Muscle layer of duodenum (tissue), 2 donors: ENCODE results near the gene LSAMP.
"Not testable (repeated sequence)": the region's sequence is repeated elsewhere in the genome, so short reads cannot be mapped to it uniquely, and the experiment has no call there.

Experiments used
- H3K27ac ChIP-seq: one replicate; pipeline ENCODE4 v1.7.0; 2013; ENCODE audit warnings: mild to moderate bottlenecking, low read length
- H3K27me3 ChIP-seq: one replicate; pipeline ENCODE4 v1.7.0; 2013; ENCODE audit warnings: low read depth, mild to moderate bottlenecking, control low read depth, low read length
- H3K36me3 ChIP-seq, 2 donors: one replicate each; pipeline ENCODE4 v1.7.0; 2013; ENCODE audit warnings: low read length in 2 of 2, control low read depth in 1 of 2, mild to moderate bottlenecking in 1 of 2; ENCODE audit not compliant: insufficient read depth in 2 of 2, control insufficient read depth in 1 of 2
- H3K4me1 ChIP-seq, 2 donors: one replicate each; pipeline ENCODE4 v1.7.0; 2013; ENCODE audit warnings: low read length in 2 of 2, mild to moderate bottlenecking in 2 of 2, control low read depth in 1 of 2, moderate library complexity in 1 of 2; ENCODE audit not compliant: insufficient read depth in 2 of 2, control insufficient read depth in 1 of 2
- H3K4me3 ChIP-seq, 2 donors: one replicate each; pipeline ENCODE4 v1.7.0; 2013; ENCODE audit warnings: low read length in 2 of 2, low read depth in 1 of 2, mild to moderate bottlenecking in 1 of 2
- H3K9me3 ChIP-seq, 2 donors: one replicate each; pipeline ENCODE4 v1.7.0; 2013; ENCODE audit warnings: low read length in 2 of 2, control low read depth in 1 of 2, mild to moderate bottlenecking in 1 of 2; ENCODE audit not compliant: control insufficient read depth in 1 of 2
- donor health status: healthy.

LSAMP gene

DNA sequence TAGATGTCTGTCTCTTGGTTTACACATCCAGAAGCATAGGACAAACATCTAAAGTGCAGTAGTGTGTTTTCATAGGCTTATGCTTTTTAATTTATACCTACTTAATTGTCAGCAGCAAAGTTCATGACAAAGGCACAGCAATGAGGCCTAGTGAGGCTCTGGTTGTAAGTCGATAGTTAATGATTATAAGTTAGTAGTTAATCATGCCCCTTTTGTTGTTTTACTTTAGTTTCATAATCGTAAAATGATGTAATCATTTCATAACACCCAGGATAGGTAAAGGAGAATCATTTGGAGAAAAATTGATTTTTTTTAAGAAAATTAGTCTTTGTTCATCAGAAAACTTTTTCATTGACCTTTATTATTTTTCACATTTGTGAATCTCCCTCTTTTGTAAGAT is 351.9 kb downstream of the LSAMP start:
- no peaks in the 10 kb centered on the region for H3K4me1 ChIP-seq
- no peaks in the 10 kb centered on the region for H3K9me3 ChIP-seq
- no peaks in the 10 kb centered on the region for H3K27me3 ChIP-seq
- H3K27ac ChIP-seq = no peak overlapping the region
- H3K4me3 ChIP-seq = no peak overlapping the region
- no peaks in the 10 kb centered on the region for H3K36me3 ChIP-seq

DNA sequence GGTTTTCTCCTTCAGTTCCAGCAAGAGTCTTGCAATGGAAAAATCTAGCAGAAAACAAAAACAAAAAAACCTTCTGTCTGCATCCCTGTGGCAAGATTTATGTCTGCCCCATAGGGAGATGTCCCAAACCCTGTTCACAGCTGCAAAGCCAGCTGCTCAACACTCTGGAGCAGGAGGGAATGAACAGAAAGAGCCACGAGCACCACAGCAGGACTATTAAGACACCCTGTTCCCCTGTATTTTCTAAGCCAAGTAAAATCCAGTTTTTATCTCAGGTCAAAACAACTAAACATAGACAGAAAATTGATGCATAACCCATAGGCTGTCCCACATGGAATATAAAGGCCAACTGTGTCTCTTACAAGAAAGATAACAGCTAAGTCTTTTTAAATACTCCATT is 357.9 kb downstream of the LSAMP start:
- Histone ChIP-seq H3K27ac (no peak overlapping the region), H3K9me3 (no peaks in the 10 kb centered on the region), H3K27me3 (no peaks in the 10 kb centered on the region), H3K4me1 (no peaks in the 10 kb centered on the region), H3K36me3 (no peaks in the 10 kb centered on the region), H3K4me3 (no peak overlapping the region)

DNA sequence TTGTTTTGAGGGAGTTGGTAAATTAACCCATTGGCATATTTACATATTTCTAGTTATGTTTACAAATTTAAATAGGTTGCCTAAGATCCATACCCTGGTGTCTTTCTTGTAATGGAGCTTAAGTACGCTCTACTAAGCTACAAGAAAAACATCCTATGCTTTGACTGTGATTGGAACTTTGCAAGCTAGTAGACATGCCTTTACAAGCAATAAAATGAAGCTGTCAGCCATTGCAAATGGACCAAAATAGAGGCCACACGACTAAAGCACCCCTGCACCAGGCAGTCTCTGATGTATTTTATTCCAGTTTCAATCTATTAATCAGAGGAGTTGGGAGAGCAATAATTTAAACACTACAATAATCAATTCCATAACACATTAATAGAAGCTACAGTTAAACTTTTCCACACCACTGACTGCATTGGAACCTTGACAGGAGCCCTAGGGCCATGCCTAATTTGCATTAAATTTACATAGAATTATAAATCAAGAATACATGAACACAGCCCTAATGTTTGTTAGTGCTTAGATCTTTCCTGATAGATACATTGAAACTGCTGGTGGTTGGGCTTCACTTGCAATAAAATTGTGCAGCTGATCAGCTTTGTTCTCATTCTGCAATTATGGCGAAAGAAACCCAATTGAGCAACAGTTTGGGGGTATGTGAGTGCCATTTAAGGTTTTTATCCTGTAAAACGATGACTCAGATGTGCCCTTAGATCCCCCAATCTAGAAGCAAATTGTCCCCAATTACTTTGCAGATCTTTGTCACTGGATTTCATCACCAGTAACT is 360.1 kb downstream of the LSAMP start:
- Histone ChIP-seq H3K27ac (no peak overlapping the region), H3K27me3 (no peaks in the 10 kb centered on the region), H3K9me3 (no peaks in the 10 kb centered on the region), H3K4me3 (no peak overlapping the region), H3K36me3 (no peaks in the 10 kb centered on the region), H3K4me1 (no peaks in the 10 kb centered on the region)

DNA sequence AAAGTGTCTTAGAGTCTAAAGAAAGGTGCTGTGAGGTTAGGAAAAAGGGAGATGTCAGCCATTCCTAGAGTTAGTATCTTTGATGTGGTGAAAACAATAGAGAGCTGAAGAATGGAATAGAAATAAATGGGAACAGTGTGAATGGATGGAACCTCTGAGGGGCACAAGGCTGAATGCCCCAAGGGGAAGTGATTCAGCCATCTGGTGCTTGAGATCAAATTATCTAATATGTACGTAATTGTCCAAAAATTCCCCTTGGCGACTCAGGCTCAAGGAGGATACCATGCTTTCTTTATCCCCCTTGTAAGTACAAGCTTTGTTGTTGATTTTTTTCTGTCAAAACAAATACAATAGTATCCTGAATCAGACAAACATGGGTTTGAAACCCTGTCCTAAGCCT is 361.6 kb downstream of the LSAMP start:
- Histone ChIP-seq H3K36me3 (no peaks in the 10 kb centered on the region), H3K27ac (no peak overlapping the region), H3K9me3 (no peaks in the 10 kb centered on the region), H3K4me1 (no peaks in the 10 kb centered on the region), H3K27me3 (no peaks in the 10 kb centered on the region), H3K4me3 (no peak overlapping the region)

DNA sequence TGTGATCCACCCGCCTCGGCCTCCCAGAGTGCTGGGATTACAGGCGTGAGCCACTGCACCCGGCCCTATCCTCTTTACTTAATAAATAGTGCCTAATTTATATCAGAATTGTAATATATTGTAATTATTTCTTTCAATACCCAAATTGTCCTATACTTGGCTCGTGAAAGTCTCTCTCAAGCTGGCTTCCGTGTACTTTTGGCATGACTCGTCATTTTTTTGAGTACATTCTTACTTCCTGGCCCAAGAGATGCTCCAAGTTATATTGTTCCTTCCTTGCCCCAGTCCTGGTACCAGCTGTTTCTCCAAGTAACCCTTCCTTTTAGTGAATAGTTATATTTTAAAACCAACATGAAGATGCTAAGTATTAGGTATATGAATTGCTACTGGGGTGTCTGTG is 366.7 kb downstream of the LSAMP start:
- H3K27me3 ChIP-seq = no peaks in the 10 kb centered on the region
- no peak overlapping the region for H3K27ac ChIP-seq
- H3K9me3 ChIP-seq = no peaks in the 10 kb centered on the region
- no peaks in the 10 kb centered on the region for H3K4me1 ChIP-seq
- no peak overlapping the region for H3K4me3 ChIP-seq
- H3K36me3 ChIP-seq = no peaks in the 10 kb centered on the region

DNA sequence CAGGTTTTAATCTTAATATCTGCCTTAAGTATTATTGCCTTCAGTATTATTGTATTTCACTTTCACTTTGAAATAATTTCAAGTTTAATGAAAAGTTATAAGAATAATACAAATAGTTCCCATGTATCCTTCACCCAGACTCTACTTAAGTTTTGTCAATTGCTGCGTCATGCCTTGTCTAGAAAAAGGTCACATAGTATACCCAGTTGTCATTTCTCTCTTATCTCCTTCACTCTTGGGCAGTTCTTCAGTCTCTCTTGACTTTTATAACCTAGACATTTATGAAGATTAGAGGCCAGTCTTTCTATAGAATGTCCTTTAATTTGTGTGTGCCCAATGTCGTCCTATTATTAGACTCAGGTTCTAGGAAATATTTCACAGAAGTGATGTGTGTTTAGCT is 367.7 kb downstream of the LSAMP start:
- H3K27ac ChIP-seq = no peak overlapping the region
- H3K9me3 ChIP-seq = no peaks in the 10 kb centered on the region
- no peaks in the 10 kb centered on the region for H3K36me3 ChIP-seq
- H3K27me3 ChIP-seq = no peaks in the 10 kb centered on the region
- no peaks in the 10 kb centered on the region for H3K4me1 ChIP-seq
- H3K4me3 ChIP-seq = no peak overlapping the region

DNA sequence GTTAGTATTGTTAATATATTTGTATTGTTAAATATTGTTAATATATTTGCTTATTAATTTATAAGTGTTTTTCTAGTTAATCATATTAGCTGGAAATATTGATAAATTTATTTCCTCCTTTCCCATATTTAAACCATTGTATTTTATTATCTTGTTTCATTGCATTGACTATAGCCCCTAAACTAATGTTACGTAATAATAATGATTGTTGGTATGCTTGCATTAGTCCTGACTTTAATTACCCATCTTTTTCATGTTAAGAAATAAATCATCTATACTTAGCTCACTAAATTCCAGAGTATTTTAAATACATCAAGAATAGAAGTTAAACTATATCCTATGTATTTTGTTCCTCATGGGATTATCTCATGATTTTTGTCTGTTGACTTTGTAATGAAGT is 368.2 kb downstream of the LSAMP start:
- H3K4me1 ChIP-seq = no peaks in the 10 kb centered on the region
- no peaks in the 10 kb centered on the region for H3K36me3 ChIP-seq
- H3K4me3 ChIP-seq = no peak overlapping the region
- no peaks in the 10 kb centered on the region for H3K27me3 ChIP-seq
- no peaks in the 10 kb centered on the region for H3K9me3 ChIP-seq
- no peak overlapping the region for H3K27ac ChIP-seq

DNA sequence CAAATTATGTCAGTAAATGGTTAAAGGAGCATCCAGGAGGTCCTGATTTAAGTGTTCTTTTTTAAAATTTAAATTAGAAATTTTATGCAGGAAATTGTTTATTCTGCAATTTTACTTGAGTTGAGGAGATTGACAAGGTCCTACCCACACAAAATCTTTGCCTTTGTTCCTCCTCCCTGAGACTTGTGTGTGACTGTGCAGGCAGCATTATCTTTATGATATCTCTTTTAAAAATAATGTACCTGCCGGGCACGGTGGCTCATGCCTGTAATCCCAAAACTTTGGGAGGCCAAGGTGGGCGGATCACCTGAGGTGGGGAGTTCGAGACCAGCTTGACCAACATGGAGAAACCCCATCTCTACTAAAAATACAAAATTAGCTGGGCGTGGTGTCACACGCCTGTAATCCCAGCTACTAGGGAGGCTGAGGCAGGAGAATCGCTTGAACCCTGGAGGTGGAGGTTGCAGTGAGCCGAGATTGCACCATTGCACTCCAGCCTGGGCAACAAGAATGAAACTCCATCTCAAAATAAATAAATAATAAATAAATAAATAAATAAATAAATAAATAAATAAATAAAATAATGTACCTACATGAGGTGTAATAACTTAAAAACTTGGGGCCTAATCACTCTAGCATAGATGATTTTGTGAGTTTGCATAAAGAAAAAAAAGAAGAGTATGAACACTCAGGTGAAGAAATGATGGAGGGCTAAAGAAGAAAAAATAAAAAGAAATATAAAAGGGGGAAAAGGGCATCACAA is 374.6 kb downstream of the LSAMP start:
- H3K4me3 ChIP-seq, H3K9me3 ChIP-seq, H3K36me3 ChIP-seq, H3K4me1 ChIP-seq, H3K27ac ChIP-seq, H3K27me3 ChIP-seq: not testable (repeated sequence)

DNA sequence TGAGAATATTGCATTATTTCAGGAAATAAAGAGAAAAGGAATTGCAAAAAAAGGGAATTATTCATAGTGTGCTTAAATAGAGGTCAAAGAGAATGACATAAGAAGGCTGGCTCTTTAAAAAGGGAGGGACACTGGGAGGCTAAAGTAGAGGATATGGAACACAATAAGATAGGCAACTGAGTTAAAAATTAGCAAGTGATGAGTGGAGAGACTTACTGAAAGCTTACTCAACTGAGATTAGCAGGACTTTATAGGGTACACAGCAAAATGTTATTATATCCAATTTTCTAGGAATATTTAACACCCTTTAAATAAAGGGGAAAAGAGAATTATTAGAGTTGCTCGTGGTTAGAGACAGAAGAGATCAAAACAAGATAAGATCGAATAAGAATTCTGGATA is 375.2 kb downstream of the LSAMP start:
- Histone ChIP-seq H3K27me3 (no peaks in the 10 kb centered on the region), H3K36me3 (no peaks in the 10 kb centered on the region), H3K4me1 (no peaks in the 10 kb centered on the region), H3K4me3 (no peak overlapping the region), H3K27ac (no peak overlapping the region), H3K9me3 (no peaks in the 10 kb centered on the region)

DNA sequence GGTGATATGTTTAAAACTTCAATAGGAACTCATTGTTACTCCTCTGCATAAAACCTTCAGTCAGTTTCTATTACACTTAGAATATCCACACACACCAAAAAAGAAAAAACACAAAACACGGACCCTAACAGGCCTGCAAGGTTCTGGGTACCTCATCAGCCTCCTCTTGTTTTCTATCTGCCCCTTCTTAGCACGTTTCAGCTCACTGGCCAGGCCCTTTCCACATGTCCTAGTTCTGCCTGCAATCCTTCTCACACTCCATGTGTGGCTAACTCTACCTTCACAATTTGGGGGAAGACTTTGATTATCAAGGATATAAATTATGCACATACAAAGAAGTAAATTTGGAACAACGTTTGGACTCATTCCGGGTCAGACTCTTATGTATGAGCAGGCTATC is 376.3 kb downstream of the LSAMP start:
- H3K4me1 ChIP-seq = no peaks in the 10 kb centered on the region
- H3K36me3 ChIP-seq = no peaks in the 10 kb centered on the region
- H3K9me3 ChIP-seq = no peaks in the 10 kb centered on the region
- H3K27ac ChIP-seq = no peak overlapping the region
- no peak overlapping the region for H3K4me3 ChIP-seq
- no peaks in the 10 kb centered on the region for H3K27me3 ChIP-seq

DNA sequence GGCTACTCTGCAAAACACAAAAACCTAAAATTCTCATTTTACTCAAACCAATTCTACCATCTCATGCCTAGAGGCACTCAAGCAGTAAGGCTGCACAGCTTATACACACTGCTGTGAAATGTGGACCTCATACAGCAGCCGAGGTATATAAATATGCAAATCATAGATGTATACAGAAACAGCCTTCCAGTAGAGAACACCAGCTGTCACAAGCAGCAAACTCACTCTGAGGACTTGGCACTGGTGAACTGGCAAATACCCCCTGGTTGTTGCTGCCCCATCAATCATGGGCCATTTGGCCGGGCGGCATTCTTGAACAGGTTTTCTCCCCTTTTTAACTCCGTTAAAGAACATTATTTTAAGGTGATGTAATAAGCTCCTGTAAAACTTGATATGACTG is 378.0 kb downstream of the LSAMP start:
- no peaks in the 10 kb centered on the region for H3K27me3 ChIP-seq
- no peaks in the 10 kb centered on the region for H3K9me3 ChIP-seq
- H3K4me3 ChIP-seq = no peak overlapping the region
- H3K4me1 ChIP-seq = no peaks in the 10 kb centered on the region
- H3K36me3 ChIP-seq = no peaks in the 10 kb centered on the region
- no peak overlapping the region for H3K27ac ChIP-seq

DNA sequence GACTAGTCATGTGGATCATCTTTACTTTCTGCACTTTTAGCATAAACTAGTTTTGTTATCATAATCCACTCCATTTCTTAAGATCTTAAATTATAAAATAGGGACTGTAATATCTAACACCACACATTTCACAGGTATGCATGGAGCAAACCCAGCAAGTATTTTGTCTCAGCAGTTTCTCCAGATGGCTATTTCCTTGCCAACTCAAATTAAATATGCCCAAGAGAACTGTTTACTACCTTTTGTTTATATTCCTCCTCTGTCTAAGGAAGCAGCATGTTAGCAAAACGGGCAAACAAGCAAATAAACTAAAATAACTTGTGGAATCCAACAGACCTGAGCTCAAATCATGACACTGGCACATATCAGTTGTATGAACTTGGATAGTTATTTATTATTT is 379.8 kb downstream of the LSAMP start:
- no peak overlapping the region for H3K4me3 ChIP-seq
- H3K36me3 ChIP-seq = no peaks in the 10 kb centered on the region
- H3K27ac ChIP-seq = no peak overlapping the region
- H3K4me1 ChIP-seq = no peaks in the 10 kb centered on the region
- no peaks in the 10 kb centered on the region for H3K9me3 ChIP-seq
- no peaks in the 10 kb centered on the region for H3K27me3 ChIP-seq
